ENCODE measurements around the gene ANKS1B.

GRCh38 chr12:99311373-99311772 lies 673.4 kb downstream of the ANKS1B start:
- no peak for TF ChIP-seq POLR2A (IDR thresholded peaks at IDR 0.05)
- no peak for TF ChIP-seq CTCF (IDR thresholded peaks at IDR 0.05)
- no peak for TF ChIP-seq EP300 (IDR thresholded peaks at IDR 0.05)
